Activated gamma-delta T cell treated with Interleukin-2 at 50 U/mL for 16 hours (primary cell): ENCODE results near the gene SERPINB1.
"Not testable (repeated sequence)": the region's sequence is repeated elsewhere in the genome, so short reads cannot be mapped to it uniquely, and the experiment has no call there.

Experiments used
- DNase-seq: peaks from one replicate; pipeline ENCODE4 v3.0.0-alpha.2; 2020

SERPINB1 gene

GRCh38 chr6:2810092-2810671, 31.5 kb downstream of the SERPINB1 start:
- no peak for DNase-seq

GRCh38 chr6:2809015-2809414, 32.6 kb downstream of the SERPINB1 start:
- no peak for DNase-seq

- no peak for DNase-seq
Observed at GRCh38 chr6:2807342-2808090, 34.1 kb downstream of the SERPINB1 start.

- DNase-seq = no peak
Observed at GRCh38 chr6:2806644-2807043, 35.0 kb downstream of the SERPINB1 start.

- DNase-seq = no peak
Observed at GRCh38 chr6:2805031-2805430, 36.6 kb downstream of the SERPINB1 start.

- no peak for DNase-seq
Observed at GRCh38 chr6:2804516-2804915, 37.1 kb downstream of the SERPINB1 start.

- DNase-seq = no peak
Observed at GRCh38 chr6:2803731-2804429, 37.8 kb downstream of the SERPINB1 start.

- no peak for DNase-seq
Observed at GRCh38 chr6:2802521-2803060, 39.1 kb downstream of the SERPINB1 start.

- DNase-seq = not testable (repeated sequence)
Observed at GRCh38 chr6:2801687-2802086, 40.0 kb downstream of the SERPINB1 start.

GRCh38 chr6:2800552-2801316, 40.9 kb downstream of the SERPINB1 start:
- DNase-seq = no peak

GRCh38 chr6:2799936-2800527, 41.6 kb downstream of the SERPINB1 start:
- DNase-seq = no peak

GRCh38 chr6:2798586-2799134, 43.0 kb downstream of the SERPINB1 start:
- no peak for DNase-seq

GRCh38 chr6:2797564-2798031, 44.1 kb downstream of the SERPINB1 start:
- no peak for DNase-seq

- DNase-seq = no peak
Observed at GRCh38 chr6:2796861-2797260, 44.8 kb downstream of the SERPINB1 start.

- DNase-seq = no peak
Observed at GRCh38 chr6:2795956-2796355, 45.7 kb downstream of the SERPINB1 start.

- DNase-seq = no peak
Observed at GRCh38 chr6:2795162-2795561, 46.5 kb downstream of the SERPINB1 start.

GRCh38 chr6:2794171-2794730, 47.4 kb downstream of the SERPINB1 start:
- DNase-seq = no peak

GRCh38 chr6:2793534-2794151, 48.0 kb downstream of the SERPINB1 start:
- DNase-seq = peak; percentile 12

GRCh38 chr6:2792330-2793110, 49.1 kb downstream of the SERPINB1 start:
- DNase-seq = no peak

GRCh38 chr6:2791450-2791974, 50.2 kb downstream of the SERPINB1 start:
- DNase-seq = no peak
